Activated CD4-positive, alpha-beta T cell treated with anti-CD3 and anti-CD28 coated beads for 36 hours (primary cell): ENCODE results near the gene CRMP1. TPM values are rescaled to one million over a fixed set of nuclear protein-coding genes. Genes with fewer than 3 reads are reported as not detected.

Source experiments
- ATAC-seq: fragments of 200-7000 bp; cut with Tn5 transposase; one replicate; pipeline ENCODE4 v1.10.0; 2021; ENCODE audit warnings: mild to moderate bottlenecking, moderate library complexity
- CTCF ChIA-PET: fragments of 350-600 bp; sonication (Branson Sonifier 250); formaldehyde crosslinking; loops from one replicate; lab custom pipeline; 2021; ENCODE audit warnings: antibody characterized with exemption; lab: Charles Lee
- POLR2A ChIA-PET: fragments of 350-600 bp; sonication (Branson Sonifier 250); formaldehyde crosslinking; loops from one replicate; lab custom pipeline; 2021; ENCODE audit warnings: antibody characterized with exemption, inconsistent platforms; lab: Charles Lee
- DNase-seq: peaks from one replicate; pipeline ENCODE4 v3.0.0-alpha.2; 2020
- H3K27ac Mint-ChIP-seq: one replicate; pipeline ENCODE4 v1.8.0; 2021; ENCODE audit warnings: mixed read lengths
- H3K27me3 Mint-ChIP-seq: one replicate; pipeline ENCODE4 v1.8.0; 2021; ENCODE audit warnings: mixed read lengths
- H3K36me3 Mint-ChIP-seq: one replicate; pipeline ENCODE4 v1.8.0; 2021; ENCODE audit warnings: low read depth, mixed read lengths
- H3K4me1 Mint-ChIP-seq: one replicate; pipeline ENCODE4 v1.8.0; 2021; ENCODE audit warnings: mixed read lengths
- H3K4me3 Mint-ChIP-seq: one replicate; pipeline ENCODE4 v1.8.0; 2021; ENCODE audit warnings: mild to moderate bottlenecking, moderate library complexity, mixed read lengths
- H3K9me3 Mint-ChIP-seq: one replicate; pipeline ENCODE4 v1.8.0; 2021; ENCODE audit warnings: low read depth, mixed read lengths
- intact Hi-C, 2 experiments: fragments of 100-400 bp; cut with DNase I in 1 of 2; cut with micrococcal nuclease in 1 of 2; formaldehyde crosslinking; loops; one replicate each; pipeline versions ENCODE4 v1.14.2 to v1.15.1; 2022 to 2024; cut with DNase I, micrococcal nuclease
- total RNA-seq, 2 experiments: library from RNA; stranded (reverse); gene quantifications; one replicate each; pipeline ENCODE4 v1.2.3, GENCODE V29; 2021

Gene CRMP1
- total RNA-seq, 2 experiments from 2014 or later = not detected

DNA sequence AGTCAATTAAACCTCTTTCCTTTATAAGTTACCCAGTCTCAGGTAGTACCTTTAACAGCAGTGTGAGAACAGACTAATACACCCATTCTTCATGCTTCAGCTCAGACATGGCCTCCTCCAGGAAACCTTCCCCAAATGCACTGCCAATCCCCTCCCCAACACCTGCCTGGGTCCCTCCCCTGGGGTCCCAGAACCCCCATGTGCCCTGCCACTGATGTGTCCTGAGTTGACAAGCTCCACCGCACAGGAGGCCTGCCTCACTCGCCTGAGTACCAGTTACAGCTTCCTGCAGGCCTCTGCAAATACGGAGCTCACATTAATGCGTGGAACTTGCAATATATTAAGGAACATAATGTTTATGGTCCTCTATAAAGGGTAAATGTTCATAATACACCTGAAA, 34.9 kb upstream of the CRMP1 start:
- Mint-ChIP-seq H3K9me3 (no peaks in the 10 kb centered on the region), H3K4me3 (no peak overlapping the region), H3K36me3 (no peaks in the 10 kb centered on the region), H3K27ac (no peak overlapping the region), H3K4me1 (no peaks in the 10 kb centered on the region), H3K27me3 (peaks cover 6% of the 10 kb centered on the region)
- ChIA-PET CTCF (interaction anchor here (0.8 kb wide), 1 partner anchor 533 kb away, joined by 3 read pairs; no protein-coding TSS in a partner anchor), POLR2A (no interaction called here)
- DNase-seq = no peak
- ATAC-seq = no peak
- intact Hi-C loops = no loop called here

- no peak overlapping the region for H3K4me3 Mint-ChIP-seq
- POLR2A ChIA-PET = no interaction called here
- intact Hi-C loops = no loop called here
Observed at GRCh38 chr4:5927116-5927515, 34.2 kb upstream of the CRMP1 start.

GRCh38 chr4:5926598-5926997, 33.7 kb upstream of the CRMP1 start:
- peaks cover 9% of the 10 kb centered on the region for H3K27me3 Mint-ChIP-seq
- ChIA-PET CTCF (interaction anchor here (1.7 kb wide), 1 partner anchor 35 kb away, joined by 3 read pairs; no protein-coding TSS in a partner anchor), POLR2A (no interaction called here)
- no peaks in the 10 kb centered on the region for H3K36me3 Mint-ChIP-seq
- ATAC-seq = no peak
- no peak overlapping the region for H3K27ac Mint-ChIP-seq
- intact Hi-C loops = no loop called here
- H3K4me3 Mint-ChIP-seq = no peak overlapping the region
- H3K9me3 Mint-ChIP-seq = no peaks in the 10 kb centered on the region
- no peaks in the 10 kb centered on the region for H3K4me1 Mint-ChIP-seq
- DNase-seq = no peak

More at GRCh38 chr4:5927116-5927515, 34.2 kb upstream of the CRMP1 start:
- no peaks in the 10 kb centered on the region for H3K36me3 Mint-ChIP-seq
- no peak overlapping the region for H3K27ac Mint-ChIP-seq
- H3K4me1 Mint-ChIP-seq = no peaks in the 10 kb centered on the region
- H3K9me3 Mint-ChIP-seq = no peaks in the 10 kb centered on the region
- CTCF ChIA-PET = interaction anchor here (0.8 to 1.7 kb wide), 2 partner anchors 35 to 533 kb away, joined by 3 read pairs; no protein-coding TSS in a partner anchor
- ATAC-seq (no peak), DNase-seq (no peak)
- H3K27me3 Mint-ChIP-seq = peaks cover 7% of the 10 kb centered on the region

DNA sequence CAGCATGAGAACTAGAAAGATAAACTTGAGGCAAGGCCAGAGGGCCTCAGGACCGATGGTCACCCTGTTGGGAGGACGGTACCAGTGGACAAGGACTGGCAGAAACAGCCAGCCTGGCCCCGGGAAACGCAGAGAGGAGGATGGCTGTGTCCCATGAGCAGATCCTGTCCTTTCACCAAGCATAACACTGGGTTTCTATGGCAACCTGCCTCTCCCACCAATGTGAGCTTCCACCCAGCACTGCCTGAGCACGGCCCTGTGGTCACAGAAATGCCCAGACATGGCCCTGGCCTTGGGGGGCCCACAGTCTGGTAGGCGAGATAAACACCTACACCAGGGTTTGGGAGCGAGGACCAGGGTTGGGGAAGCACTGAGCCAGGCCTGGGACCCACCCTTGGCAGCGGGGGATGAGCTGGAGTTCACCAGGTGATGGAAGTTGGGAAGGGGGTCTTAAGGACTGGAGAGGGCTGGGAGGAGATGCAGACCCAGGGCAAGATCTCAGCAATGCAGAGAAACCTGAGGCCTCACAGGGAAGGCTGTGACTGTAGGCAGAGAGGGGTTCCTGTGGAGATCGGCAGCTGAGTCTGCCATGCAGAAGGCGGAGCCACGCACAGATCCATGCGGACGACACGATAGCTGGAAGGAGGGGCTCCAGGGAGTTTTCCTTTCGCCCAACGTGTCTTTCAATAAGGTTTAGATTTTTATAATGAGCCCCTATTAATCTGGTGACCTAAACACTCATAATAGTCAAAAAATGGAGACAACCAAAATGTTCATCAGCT, 32.7 kb upstream of the CRMP1 start:
- ChIA-PET POLR2A (no interaction called here), CTCF (interaction anchor here (1.7 kb wide), 1 partner anchor 34 kb away, joined by 3 read pairs; no protein-coding TSS in a partner anchor)
- Mint-ChIP-seq H3K4me3 (no peak overlapping the region), H3K9me3 (no peaks in the 10 kb centered on the region), H3K4me1 (no peaks in the 10 kb centered on the region), H3K27ac (no peak overlapping the region), H3K27me3 (peaks cover 12% of the 10 kb centered on the region), H3K36me3 (no peaks in the 10 kb centered on the region)
- intact Hi-C loops = no loop called here
- DNase-seq (no peak), ATAC-seq (no peak)

DNA sequence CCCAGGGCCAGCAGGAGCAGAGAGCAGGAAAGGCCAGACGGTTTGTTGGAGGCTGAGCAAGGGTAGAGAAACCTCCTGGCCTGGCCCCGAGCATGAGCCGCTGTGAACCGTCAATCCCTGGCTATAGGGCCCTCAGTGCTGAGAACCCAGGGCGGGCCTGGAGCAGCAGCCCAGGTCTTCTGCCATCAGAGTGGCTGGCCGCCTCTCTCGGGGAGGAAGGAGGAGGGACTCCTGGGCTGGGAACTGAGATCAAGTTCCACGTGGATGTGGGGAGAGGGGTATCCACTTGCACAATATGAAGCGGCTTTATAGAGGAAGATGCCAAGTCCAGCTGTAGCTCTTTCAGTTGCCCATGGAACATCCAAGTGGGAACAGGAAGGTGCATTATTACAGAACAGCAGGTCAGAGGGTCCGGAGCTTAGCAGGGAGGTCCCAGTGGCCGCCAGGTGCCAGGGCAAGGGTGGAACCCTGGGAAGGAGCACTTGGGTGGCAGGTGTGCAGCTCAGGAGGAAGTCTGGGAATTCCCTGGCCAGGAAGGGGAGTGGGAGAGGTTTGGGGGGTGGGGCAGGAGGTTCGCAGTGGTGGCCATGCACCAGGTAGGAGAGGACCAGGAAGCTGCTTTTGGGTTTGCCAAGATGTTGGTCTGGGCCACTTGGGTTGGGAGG, 31.7 kb upstream of the CRMP1 start:
- ATAC-seq = no peak
- Mint-ChIP-seq H3K36me3 (no peaks in the 10 kb centered on the region), H3K9me3 (no peaks in the 10 kb centered on the region), H3K4me1 (no peaks in the 10 kb centered on the region), H3K4me3 (no peak overlapping the region), H3K27ac (no peak overlapping the region), H3K27me3 (peaks cover 15% of the 10 kb centered on the region)
- CTCF ChIA-PET = interaction anchor here (0.6 kb wide), 1 partner anchor 9 kb away, joined by 3 read pairs; no protein-coding TSS in a partner anchor
- no peak for DNase-seq
- intact Hi-C loops = no loop called here
- POLR2A ChIA-PET = no interaction called here

GRCh38 chr4:5923376-5923775, 30.5 kb upstream of the CRMP1 start:
- no peak overlapping the region for H3K27ac Mint-ChIP-seq
- intact Hi-C loops = no loop called here

DNA sequence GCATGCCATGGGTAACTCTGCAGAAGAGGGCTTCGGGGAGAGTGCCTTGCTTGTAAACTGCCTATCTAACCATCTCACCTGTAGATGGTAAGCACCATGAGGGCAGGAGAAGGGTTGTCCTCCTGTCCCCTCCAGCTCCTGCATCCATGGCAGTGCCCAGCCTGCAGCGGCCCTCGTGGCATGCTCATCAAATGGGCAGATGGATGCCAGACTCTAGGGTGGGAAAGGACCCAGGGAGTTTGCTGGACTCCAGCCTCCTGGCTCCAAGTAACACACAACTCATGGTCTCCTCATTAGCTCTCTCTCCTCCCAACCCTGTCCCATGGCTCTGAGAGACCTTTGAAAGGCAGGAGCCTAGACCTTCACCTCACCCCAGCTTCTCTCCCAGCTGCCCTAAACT, 29.7 kb upstream of the CRMP1 start:
- Mint-ChIP-seq H3K9me3 (no peaks in the 10 kb centered on the region), H3K36me3 (no peaks in the 10 kb centered on the region), H3K27me3 (peaks cover 17% of the 10 kb centered on the region), H3K4me1 (no peaks in the 10 kb centered on the region), H3K4me3 (no peak overlapping the region), H3K27ac (no peak overlapping the region)
- ChIA-PET CTCF (no interaction called here), POLR2A (no interaction called here)
- no peak for DNase-seq
- no peak for ATAC-seq
- intact Hi-C loops = no loop called here

More at GRCh38 chr4:5923376-5923775, 30.5 kb upstream of the CRMP1 start:
- no peaks in the 10 kb centered on the region for H3K9me3 Mint-ChIP-seq
- no peaks in the 10 kb centered on the region for H3K4me1 Mint-ChIP-seq
- ChIA-PET POLR2A (no interaction called here), CTCF (no interaction called here)
- ATAC-seq = no peak
- peaks cover 15% of the 10 kb centered on the region for H3K27me3 Mint-ChIP-seq
- no peak overlapping the region for H3K4me3 Mint-ChIP-seq
- no peaks in the 10 kb centered on the region for H3K36me3 Mint-ChIP-seq
- no peak for DNase-seq

GRCh38 chr4:5921981-5922380, 29.1 kb upstream of the CRMP1 start:
- no peak overlapping the region for H3K4me3 Mint-ChIP-seq
- H3K27me3 Mint-ChIP-seq = peaks cover 16% of the 10 kb centered on the region
- DNase-seq = no peak
- H3K9me3 Mint-ChIP-seq = no peaks in the 10 kb centered on the region
- H3K4me1 Mint-ChIP-seq = no peaks in the 10 kb centered on the region
- no peaks in the 10 kb centered on the region for H3K36me3 Mint-ChIP-seq
- POLR2A ChIA-PET = no interaction called here
- H3K27ac Mint-ChIP-seq = no peak overlapping the region
- CTCF ChIA-PET = no interaction called here
- intact Hi-C loops = no loop called here
- ATAC-seq = no peak

- H3K27me3 Mint-ChIP-seq = peaks cover 16% of the 10 kb centered on the region
Observed at GRCh38 chr4:5921101-5921980, 28.5 kb upstream of the CRMP1 start.

GRCh38 chr4:5919571-5919970, 26.7 kb upstream of the CRMP1 start:
- no peak for DNase-seq
- Mint-ChIP-seq H3K27ac (no peak overlapping the region), H3K27me3 (peaks cover 16% of the 10 kb centered on the region), H3K36me3 (no peaks in the 10 kb centered on the region), H3K4me3 (no peak overlapping the region), H3K4me1 (no peaks in the 10 kb centered on the region), H3K9me3 (no peaks in the 10 kb centered on the region)
- ChIA-PET POLR2A (no interaction called here), CTCF (no interaction called here)
- ATAC-seq = no peak
- intact Hi-C loops = no loop called here

More at GRCh38 chr4:5921101-5921980, 28.5 kb upstream of the CRMP1 start:
- DNase-seq (no peak), ATAC-seq (no peak)
- H3K27ac Mint-ChIP-seq = no peak overlapping the region
- ChIA-PET CTCF (no interaction called here), POLR2A (no interaction called here)
- no peaks in the 10 kb centered on the region for H3K4me1 Mint-ChIP-seq
- intact Hi-C loops = no loop called here
- no peaks in the 10 kb centered on the region for H3K36me3 Mint-ChIP-seq
- H3K9me3 Mint-ChIP-seq = no peaks in the 10 kb centered on the region
- H3K4me3 Mint-ChIP-seq = no peak overlapping the region

DNA sequence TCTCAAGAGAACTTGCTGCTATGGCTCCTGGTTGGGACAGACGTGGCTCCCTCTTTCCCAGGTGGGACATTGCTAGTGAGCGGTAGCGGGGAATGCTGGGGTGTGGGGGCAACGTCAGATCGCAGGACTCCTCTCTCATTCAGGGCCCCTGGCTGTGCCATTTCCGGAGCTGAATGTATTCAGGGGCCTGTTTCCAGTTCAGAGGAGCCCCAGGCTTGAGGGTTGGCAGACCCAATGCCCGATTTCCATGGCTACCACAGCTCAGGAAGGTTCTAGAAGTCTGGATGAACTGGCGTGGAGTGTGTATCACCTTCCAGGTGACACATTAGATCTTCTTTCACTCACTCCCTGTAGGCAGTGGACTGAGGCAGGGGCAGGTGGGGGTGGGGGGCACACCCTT, 26.2 kb upstream of the CRMP1 start:
- DNase-seq (no peak), ATAC-seq (no peak)
- Mint-ChIP-seq H3K27ac (no peak overlapping the region), H3K9me3 (no peaks in the 10 kb centered on the region), H3K27me3 (peaks cover 16% of the 10 kb centered on the region), H3K4me3 (no peak overlapping the region), H3K36me3 (no peaks in the 10 kb centered on the region), H3K4me1 (no peaks in the 10 kb centered on the region)
- ChIA-PET POLR2A (no interaction called here), CTCF (no interaction called here)
- intact Hi-C loops = no loop called here
